ENCODE results near the gene C1orf35. TPM values are rescaled to one million over a fixed set of nuclear protein-coding genes. Genes with fewer than 3 reads are reported as not detected.

The C1orf35 gene
- total and polyA plus RNA-seq, 2 of the 8 experiments (the other 6 are each of a cell fraction or from before 2014, with no cell fraction given): 18.6 to 19.9 TPM

DNA sequence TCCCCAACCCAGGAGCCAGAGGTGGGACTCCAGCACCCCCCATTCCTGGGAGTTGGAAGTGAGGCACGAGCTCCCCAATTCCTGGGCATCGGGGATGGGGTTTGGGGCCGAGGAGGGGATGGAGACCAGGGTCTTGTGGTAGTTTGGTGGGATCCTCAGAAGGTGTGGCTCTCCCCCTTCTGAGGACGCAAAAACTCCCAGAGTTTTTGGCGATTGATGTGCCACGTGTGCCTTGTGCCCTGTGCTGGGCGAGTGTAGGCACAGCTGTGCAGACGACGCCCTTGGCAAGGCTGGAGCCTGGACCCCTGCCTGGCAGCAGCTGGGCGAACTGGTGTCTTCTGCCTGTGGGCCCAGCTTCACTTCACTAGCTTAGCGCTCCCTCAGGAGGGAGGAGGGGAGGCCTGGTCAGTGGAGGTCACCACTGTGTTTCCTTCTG, 39.6 kb upstream of the C1orf35 start:
- H4K20me1 ChIP-seq (replicated peaks in 1 of 2; ENCODE audit: control insufficient read depth in 1 of 2, insufficient read depth in 2 of 2, low read length in 2 of 2): peaks cover 8 to 28% of the 10 kb centered on the region in 2 experiments
- TF ChIP-seq EGR1 (IDR thresholded peaks at IDR 0.05; ENCODE audit: borderline replicate concordance, low read depth, low read length) (no peak), JUND (IDR thresholded peaks at IDR 0.05; ENCODE audit: low read length) (no peak), RXRA (IDR thresholded peaks at IDR 0.05; ENCODE audit: insufficient read depth, low read depth, low read length) (no peak)
- POLR2A ChIA-PET (ENCODE audit: partially characterized antibody): interaction anchor here (0.7 to 1.2 kb wide), 5 partner anchors 20 to 68 kb away, joined by 3 to 4 read pairs (median 4); partner anchors contain the start of gene IBA57

More for the DNA sequence above, 39.6 kb upstream of the C1orf35 start:
- H3K14ac ChIP-seq (ENCODE audit: insufficient read length): no peak overlapping the region
- no peak overlapping the region for H3K56ac ChIP-seq (replicated peaks; ENCODE audit: insufficient read length, low read depth, low read length)
- H3K79me2 ChIP-seq (ENCODE audit: control insufficient read depth in 1 of 2, insufficient read depth in 2 of 2, low read length in 2 of 2): peaks cover 0 to 43% of the 10 kb centered on the region in 2 experiments; a peak in 3 of 4 replicates
- H3K79me1 ChIP-seq (ENCODE audit: low read depth, low read length): peaks cover 23% of the 10 kb centered on the region
- peaks cover 5% of the 10 kb centered on the region; the same call in 1 of the 2 replicates for H3K23me2 ChIP-seq (ENCODE audit: low read depth, low read length)
- no peak overlapping the region for H3K23ac ChIP-seq (ENCODE audit: insufficient read length)
- no peak overlapping the region for H4K5ac ChIP-seq (ENCODE audit: insufficient read length, low read depth, low read length)
- H2AK5ac ChIP-seq (ENCODE audit: low read depth, low read length): no peak overlapping the region
- H3K36me3 ChIP-seq (ENCODE audit: control insufficient read depth in 2 of 4, insufficient read depth in 4 of 4, low read length in 3 of 4): no peaks in the 10 kb centered on the region
- CTCF ChIA-PET (ENCODE audit: partially characterized antibody): interaction anchor here (0.7 to 1.8 kb wide), 8 partner anchors 11 to 138 kb away, joined by 3 to 12 read pairs (median 4); partner anchors contain the start of gene IBA57
- FAIRE-seq: no peak
- no peak overlapping the region for H2BK120ac ChIP-seq (replicated peaks; ENCODE audit: low read depth, low read length)
- no peak overlapping the region for H4K8ac ChIP-seq (ENCODE audit: extremely low read depth, insufficient read depth, low read length)
- H3K4me1 ChIP-seq (replicated peaks in 1 of 4; ENCODE audit: control insufficient read depth in 3 of 4, insufficient read depth in 4 of 4, low read length in 3 of 4): peaks cover 0 to 10% (median 6%) of the 10 kb centered on the region in 4 experiments; a peak in 5 of 7 replicates
- H3K4ac ChIP-seq (replicated peaks; ENCODE audit: insufficient read length, low read depth, low read length): no peak overlapping the region
- no peak overlapping the region for H4K91ac ChIP-seq (replicated peaks; ENCODE audit: insufficient read length, low read length)
- H2BK15ac ChIP-seq (ENCODE audit: low read length): no peak overlapping the region
- H2BK12ac ChIP-seq (ENCODE audit: low read depth, low read length): no peak overlapping the region
- H3K4me3 ChIP-seq (ENCODE audit: extremely low read depth in 1 of 4, insufficient read depth in 2 of 4, low read depth in 3 of 4, low read length in 4 of 4): no peak overlapping the region
- H3K4me2 ChIP-seq (ENCODE audit: insufficient read depth in 1 of 2, low read depth in 2 of 2, low read length in 2 of 2): no peak overlapping the region
- no peak overlapping the region for H3K9ac ChIP-seq (replicated peaks in 1 of 4; ENCODE audit: extremely low read depth in 1 of 4, low read depth in 3 of 4, low read length in 3 of 4)
- DNase-seq (ENCODE audit: low read depth in 1 of 2, low spot score in 2 of 2): no peak
- no peak overlapping the region for H2AFZ ChIP-seq (ENCODE audit: low read length)
- H2BK5ac ChIP-seq (ENCODE audit: low read depth, low read length): no peak overlapping the region
- H3K27me3 ChIP-seq (replicated peaks in 1 of 4; ENCODE audit: control insufficient read depth in 3 of 4, extremely low read depth in 1 of 4, insufficient read depth in 3 of 4, low read length in 3 of 4): 0 out of 7 replicates have a peak, but pooled peaks cover 0 to 3% (median 0%) of the 10 kb centered on the region in 4 experiments
- 86% methylated on average over 11 of the region's 11 CpGs; no CpG with 5 or more reads in 1 of the 2 experiments for WGBS, 2 experiments (ENCODE audit: extremely low coverage in 1 of 2, insufficient coverage in 1 of 2, insufficient read length in 1 of 2, insufficient replicate concordance in 2 of 2, low coverage in 1 of 2, low lambda C conversion rate in 2 of 2, missing lambda C conversion rate in 1 of 2)
- no peak overlapping the region for H3K18ac ChIP-seq (ENCODE audit: extremely low read depth, low read length)
- no peak overlapping the region for H2BK20ac ChIP-seq (ENCODE audit: low read length)
- H3K9me3 ChIP-seq (ENCODE audit: insufficient read depth in 2 of 2, low read depth in 1 of 2, low read length in 1 of 2): no peaks in the 10 kb centered on the region
- H3K27ac ChIP-seq (ENCODE audit: low read depth, low read length): no peak overlapping the region
